HG03280 (cell line): Measurements from ENCODE around the gene MEF2C.
"Not testable (repeated sequence)": the region's sequence is repeated elsewhere in the genome, so short reads cannot be mapped to it uniquely, and the experiment has no call there.

Source experiments
- ATAC-seq: cut with Tn5 transposase; IDR thresholded peaks from one replicate; pipeline ENCODE4 v1.9.1; 2021; ENCODE audit warnings: mild to moderate bottlenecking, moderate library complexity; ENCODE audit not compliant: unreplicated experiment

MEF2C gene

GRCh38 chr5:88805151-88805784 is 77.7 kb downstream of the MEF2C start:
- ATAC-seq = peak; percentile 56

DNA sequence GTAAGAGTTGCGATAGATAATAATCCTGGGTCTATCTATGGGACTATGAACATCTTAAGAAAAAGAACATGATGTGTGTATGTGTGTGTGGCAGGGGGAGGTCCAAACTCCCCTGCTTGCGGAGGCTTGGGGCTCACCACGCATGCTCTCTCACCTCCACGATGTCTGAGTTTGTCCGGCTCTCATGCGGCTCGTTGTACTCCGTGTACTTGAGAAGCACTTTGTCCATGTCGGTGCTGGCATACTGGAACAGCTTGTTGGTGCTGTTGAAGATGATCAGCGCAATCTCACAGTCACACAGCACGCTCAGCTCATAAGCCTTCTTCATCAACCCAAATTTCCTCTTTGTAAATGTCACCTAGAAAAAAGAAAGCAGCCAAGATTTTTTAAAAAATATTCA is 78.5 kb downstream of the MEF2C start:
- no peak for ATAC-seq

- no peak for ATAC-seq
Observed at GRCh38 chr5:88803309-88803708, 79.7 kb downstream of the MEF2C start.

DNA sequence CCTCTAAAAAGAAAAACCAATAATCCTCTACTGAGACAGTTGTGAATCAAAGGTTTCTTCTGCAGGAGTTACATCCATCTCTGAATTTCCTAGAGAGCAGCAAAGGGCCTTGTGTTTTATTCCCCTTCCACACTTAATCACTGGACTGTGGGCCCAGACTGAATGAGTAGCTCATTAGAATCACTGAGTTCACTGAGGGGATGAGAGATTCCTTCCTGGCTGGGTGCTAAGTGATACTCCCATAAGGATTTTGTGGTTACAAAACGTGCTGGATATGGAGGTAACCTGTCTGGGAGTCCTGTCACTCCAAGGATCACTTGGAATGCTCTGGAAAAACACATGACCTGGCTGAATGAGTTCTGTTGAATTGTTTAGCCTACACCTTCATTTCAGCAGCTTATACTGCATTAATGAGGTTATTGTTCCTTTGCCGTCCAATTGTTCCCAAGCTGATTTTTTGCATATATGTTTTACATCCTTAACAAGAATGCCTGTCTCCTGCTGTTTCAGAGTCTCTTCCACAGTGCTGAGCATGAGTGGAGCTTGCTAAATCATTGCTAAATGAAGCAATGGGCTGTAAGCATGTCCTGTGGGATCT is 82.9 kb downstream of the MEF2C start:
- no peak for ATAC-seq

GRCh38 chr5:88798933-88799332 is 84.1 kb downstream of the MEF2C start:
- not testable (repeated sequence) for ATAC-seq

GRCh38 chr5:88793797-88794196 is 89.2 kb downstream of the MEF2C start:
- not testable (repeated sequence) for ATAC-seq

GRCh38 chr5:88792144-88792840 is 90.7 kb downstream of the MEF2C start:
- no peak for ATAC-seq

DNA sequence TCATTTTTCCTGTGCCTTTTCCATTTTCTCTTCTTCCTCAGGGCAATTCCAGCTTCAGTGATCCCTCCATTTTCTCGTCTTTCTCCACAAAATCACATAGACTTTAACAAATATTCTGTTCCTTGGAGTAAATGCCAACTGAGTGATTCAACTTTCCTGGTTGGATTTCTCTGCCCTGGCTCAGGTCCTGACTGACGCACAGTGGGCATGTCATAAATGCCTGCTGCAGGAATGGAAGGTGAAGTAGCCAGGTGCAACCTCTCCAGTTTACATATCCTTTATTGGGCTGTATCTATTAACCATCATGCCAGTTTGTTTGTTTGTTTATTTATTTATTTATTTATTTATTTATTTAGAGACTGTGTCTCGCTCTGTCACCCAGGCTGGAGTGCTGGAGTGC is 95.1 kb downstream of the MEF2C start:
- no peak for ATAC-seq

DNA sequence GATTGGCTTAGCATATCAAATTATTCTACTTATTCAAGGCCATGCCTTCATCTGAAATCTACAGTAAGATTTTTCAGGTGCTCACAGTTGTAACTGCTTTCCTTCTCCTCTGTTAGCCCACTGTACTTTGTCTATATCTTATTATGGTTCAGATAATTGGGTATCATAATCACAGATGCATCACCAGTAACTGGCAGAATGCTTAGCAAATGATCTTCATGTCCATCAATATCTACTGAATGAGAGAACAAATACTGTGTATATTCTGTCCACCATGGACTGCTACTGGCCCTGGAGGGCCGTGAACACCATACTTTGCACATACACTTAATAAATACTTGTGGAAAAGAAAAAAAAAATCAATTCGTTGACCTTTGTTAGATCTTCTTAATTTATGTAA is 96.2 kb downstream of the MEF2C start:
- ATAC-seq = no peak

- ATAC-seq = peak; percentile 41
Observed at GRCh38 chr5:88785746-88786565, 97.0 kb downstream of the MEF2C start.

DNA sequence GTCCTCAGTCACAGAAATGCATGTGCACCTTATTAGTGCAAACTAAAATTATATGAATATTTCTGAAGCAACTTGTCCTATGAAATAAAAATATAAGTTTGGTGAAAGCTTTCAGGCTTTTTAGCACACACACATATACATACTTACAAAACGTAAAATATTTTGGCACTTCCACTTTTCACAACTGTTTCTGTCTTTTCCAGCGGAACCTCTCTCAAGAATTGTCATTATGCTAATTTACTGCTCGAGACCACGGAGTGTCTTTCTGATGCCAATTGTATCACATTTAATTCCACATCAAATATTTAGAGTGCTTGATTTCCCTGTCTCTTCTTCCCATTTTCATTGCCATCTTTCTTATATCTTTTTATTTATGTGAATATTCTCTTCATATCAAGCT is 100.4 kb downstream of the MEF2C start:
- no peak for ATAC-seq

DNA sequence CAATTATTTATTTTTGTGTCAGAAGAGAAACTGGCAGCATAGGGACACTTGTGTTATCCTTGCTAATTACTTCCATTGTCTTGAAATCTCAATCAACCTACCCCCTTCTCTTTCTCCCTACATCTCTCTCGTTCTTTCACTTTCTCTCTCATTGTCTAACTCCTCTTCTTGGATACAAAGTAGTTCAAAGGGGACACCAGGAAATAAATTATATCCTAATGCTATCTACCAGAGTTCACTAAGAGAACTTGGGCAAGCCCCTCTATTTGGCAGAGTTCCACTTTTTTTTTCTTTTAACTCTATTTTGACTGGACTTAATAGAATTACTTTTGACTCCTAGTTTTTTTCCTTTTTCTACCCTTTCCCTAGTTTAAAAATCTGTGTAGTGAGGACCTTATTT is 102.2 kb downstream of the MEF2C start:
- ATAC-seq = no peak

DNA sequence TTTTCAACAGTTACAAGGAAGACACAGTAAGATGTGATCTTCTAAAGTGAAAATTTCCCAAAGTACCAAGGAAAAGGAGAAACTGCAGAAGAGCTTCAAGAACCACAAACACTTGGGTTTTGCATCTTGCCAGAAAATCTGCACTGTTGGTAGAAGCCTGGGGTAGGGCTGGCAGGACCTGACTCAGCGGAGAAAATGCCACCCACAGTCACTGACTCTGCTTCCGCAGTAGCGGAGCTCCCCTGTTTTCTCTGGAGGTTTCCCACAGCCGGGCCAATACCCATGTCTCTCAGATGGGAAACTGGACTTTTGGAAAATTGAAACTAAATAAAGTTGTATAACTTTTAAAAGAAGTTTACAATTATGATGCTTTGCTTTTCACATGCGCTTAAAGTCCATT is 104.2 kb downstream of the MEF2C start:
- no peak for ATAC-seq

GRCh38 chr5:88776692-88777091 is 106.3 kb downstream of the MEF2C start:
- ATAC-seq = no peak

GRCh38 chr5:88772831-88773230 is 110.2 kb downstream of the MEF2C start:
- no peak for ATAC-seq

GRCh38 chr5:88772047-88772446 is 110.9 kb downstream of the MEF2C start:
- no peak for ATAC-seq

DNA sequence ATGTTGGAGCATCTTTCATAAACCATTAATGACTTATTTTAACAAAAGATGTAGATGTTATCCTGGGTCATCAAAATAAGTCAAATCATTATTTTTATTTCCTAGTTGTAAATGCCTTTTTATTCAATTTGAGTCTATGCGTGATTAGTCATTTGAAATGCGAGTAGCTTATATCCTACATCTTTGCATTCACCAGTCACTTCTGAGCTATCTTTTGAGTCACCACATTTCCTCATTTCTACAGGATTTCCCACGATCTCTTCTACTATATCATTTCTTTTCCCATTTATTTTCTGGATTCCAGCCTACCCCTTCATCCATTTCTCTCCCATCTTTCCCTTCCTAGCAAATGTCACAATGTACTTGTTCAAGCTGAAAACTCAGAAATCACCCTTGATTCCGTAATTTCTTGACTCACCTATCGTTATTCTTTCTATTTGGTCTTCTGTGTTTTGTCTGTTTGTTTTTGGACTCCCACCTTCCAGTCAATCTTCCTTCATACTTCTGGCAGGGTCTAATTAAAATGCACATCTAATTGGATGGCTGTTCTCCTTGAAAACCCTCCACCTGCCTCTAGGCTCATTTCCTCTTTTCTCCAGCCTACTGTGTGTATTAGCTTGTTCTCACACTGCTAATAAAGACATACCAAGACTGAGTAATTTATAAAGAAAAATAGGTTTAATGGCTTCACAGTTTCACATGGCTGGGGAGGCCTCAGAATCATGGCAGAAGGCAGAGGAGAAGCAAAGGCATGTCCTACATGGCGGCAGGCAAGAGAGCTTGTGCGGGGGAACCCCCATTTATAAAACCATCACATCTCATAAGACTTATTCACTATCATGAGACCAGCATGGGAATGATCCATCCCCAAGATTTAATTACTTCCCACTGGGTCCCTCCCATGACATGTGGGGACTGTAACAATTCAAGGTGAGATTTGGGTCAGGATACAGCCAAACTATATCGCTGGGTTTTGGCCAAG is 112.4 kb downstream of the MEF2C start:
- no peak for ATAC-seq

GRCh38 chr5:88769165-88769564 is 113.8 kb downstream of the MEF2C start:
- ATAC-seq = no peak

GRCh38 chr5:88768411-88768810 is 114.6 kb downstream of the MEF2C start:
- ATAC-seq = no peak

GRCh38 chr5:88765798-88766197 is 117.2 kb downstream of the MEF2C start:
- no peak for ATAC-seq
